Measurements from ENCODE around the gene PRR11. TPM values are rescaled to one million over a fixed set of nuclear protein-coding genes. Genes with fewer than 3 reads are reported as not detected.
A peak's percentile ranks its signal among the peaks of the same experiment; 100 is the strongest.

The PRR11 gene
- total RNA-seq, 1 donor from 2014 or later: 51.9 TPM

DNA sequence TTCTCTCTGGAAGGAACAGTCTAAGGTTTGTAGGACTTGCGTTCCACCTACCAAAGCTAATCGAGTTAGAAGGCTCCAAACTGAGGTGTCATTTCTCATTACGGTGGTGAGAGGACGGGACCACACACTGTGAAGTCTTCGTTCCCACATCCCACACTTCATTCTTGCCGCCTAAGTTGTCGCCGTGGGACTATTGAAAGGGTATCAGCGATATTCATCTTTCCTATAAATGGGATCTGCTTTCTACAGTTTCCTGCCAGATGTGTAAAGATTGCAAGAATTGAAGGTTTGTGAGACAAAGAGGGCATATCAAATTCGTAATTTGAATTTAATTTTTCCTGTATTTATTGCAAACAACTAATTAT is 48.3 kb upstream of the PRR11 start:
- H3K79me2 ChIP-seq (ENCODE audit: low read depth): peaks cover 51% of the 10 kb centered on the region
- peak overlapping the region; percentile 77 for H3K4me3 ChIP-seq
- no peak overlapping the region for H3K27ac Mint-ChIP-seq
- no peaks in the 10 kb centered on the region for H3K27me3 ChIP-seq
- DNase-seq (ENCODE audit: low spot score): no peak
- peaks cover 19% of the 10 kb centered on the region for H3K4me1 Mint-ChIP-seq
- H3F3A ChIP-seq (ENCODE audit: low read depth): peaks cover 46% of the 10 kb centered on the region
- H3K9me3 Mint-ChIP-seq: no peaks in the 10 kb centered on the region
- H3K9me3 ChIP-seq (ENCODE audit: low read depth): no peaks in the 10 kb centered on the region
- peak overlapping the region; percentile 99 for H3K4me3 Mint-ChIP-seq
- peaks cover 14% of the 10 kb centered on the region for H3K4me1 ChIP-seq
- peaks cover 5% of the 10 kb centered on the region for H3K27me3 Mint-ChIP-seq (ENCODE audit: insufficient read depth, low read depth)
- H4K20me1 ChIP-seq (ENCODE audit: low read depth): peaks cover 21% of the 10 kb centered on the region
- peak overlapping the region; percentile 61 for H3K27ac ChIP-seq
- H3K36me3 Mint-ChIP-seq: peaks cover 19% of the 10 kb centered on the region
- TF ChIP-seq, protein P1, sequence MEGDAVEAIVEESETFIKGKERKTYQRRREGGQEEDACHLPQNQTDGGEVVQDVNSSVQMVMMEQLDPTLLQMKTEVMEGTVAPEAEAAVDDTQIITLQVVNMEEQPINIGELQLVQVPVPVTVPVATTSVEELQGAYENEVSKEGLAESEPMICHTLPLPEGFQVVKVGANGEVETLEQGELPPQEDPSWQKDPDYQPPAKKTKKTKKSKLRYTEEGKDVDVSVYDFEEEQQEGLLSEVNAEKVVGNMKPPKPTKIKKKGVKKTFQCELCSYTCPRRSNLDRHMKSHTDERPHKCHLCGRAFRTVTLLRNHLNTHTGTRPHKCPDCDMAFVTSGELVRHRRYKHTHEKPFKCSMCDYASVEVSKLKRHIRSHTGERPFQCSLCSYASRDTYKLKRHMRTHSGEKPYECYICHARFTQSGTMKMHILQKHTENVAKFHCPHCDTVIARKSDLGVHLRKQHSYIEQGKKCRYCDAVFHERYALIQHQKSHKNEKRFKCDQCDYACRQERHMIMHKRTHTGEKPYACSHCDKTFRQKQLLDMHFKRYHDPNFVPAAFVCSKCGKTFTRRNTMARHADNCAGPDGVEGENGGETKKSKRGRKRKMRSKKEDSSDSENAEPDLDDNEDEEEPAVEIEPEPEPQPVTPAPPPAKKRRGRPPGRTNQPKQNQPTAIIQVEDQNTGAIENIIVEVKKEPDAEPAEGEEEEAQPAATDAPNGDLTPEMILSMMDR (IDR thresholded peaks at IDR 0.05): no peak
- no peak for TF ChIP-seq EZH2phosphoT487 (IDR thresholded peaks at IDR 0.05)
- no peak for TF ChIP-seq EZH2 (IDR thresholded peaks at IDR 0.05)
- H3K36me3 ChIP-seq: peaks cover 19% of the 10 kb centered on the region
- H3K4me2 ChIP-seq: peak overlapping the region; percentile 98
- H2AFZ ChIP-seq (replicated peaks): no peak overlapping the region
- H3K9ac ChIP-seq: peak overlapping the region; percentile 12

DNA sequence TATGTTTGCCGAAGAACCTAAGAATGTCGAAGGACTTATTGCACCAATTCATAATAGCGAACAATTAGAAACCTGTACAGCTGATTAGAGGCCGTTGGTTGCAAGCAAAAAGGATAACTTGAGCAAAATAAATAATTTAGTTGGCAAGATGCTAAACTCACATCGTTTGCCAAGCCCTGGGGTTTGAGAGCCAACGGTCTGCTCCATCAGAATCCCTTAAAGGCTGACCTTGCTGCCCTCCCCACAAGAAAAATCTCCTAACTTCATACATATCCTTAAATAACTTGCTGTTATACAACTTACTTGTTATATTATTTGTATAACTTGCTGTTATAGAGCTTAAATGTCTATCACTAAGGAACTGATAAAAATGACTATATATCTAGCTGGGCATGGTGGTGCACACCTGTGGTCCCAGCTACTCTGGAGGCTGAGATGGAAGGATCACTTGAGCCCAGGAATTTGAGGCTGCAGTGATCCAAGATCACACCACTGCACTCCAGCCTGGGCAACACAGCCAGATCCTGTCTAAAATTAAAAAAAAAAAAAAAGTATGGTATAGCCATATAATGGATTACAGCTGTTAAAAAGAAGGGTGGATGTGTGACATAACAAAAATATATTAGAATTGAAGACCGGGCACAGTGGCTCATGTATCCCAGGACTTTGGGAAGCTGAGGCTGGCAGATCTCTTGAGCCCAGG is 47.0 kb upstream of the PRR11 start:
- Histone ChIP-seq H3K27me3 (no peaks in the 10 kb centered on the region), H3K4me1 (peaks cover 14% of the 10 kb centered on the region), H4K20me1 (ENCODE audit: low read depth) (peaks cover 24% of the 10 kb centered on the region), H3K79me2 (ENCODE audit: low read depth) (peaks cover 52% of the 10 kb centered on the region), H3K27ac (no peak overlapping the region), H2AFZ (replicated peaks) (no peak overlapping the region), H3K9ac (no peak overlapping the region), H3F3A (ENCODE audit: low read depth) (peaks cover 49% of the 10 kb centered on the region), H3K36me3 (peaks cover 22% of the 10 kb centered on the region), H3K4me2 (no peak overlapping the region), H3K9me3 (ENCODE audit: low read depth) (no peaks in the 10 kb centered on the region), H3K4me3 (no peak overlapping the region)
- DNase-seq (ENCODE audit: low spot score): peak; percentile 2
- no peak overlapping the region for H3K27ac Mint-ChIP-seq
- H3K9me3 Mint-ChIP-seq: no peaks in the 10 kb centered on the region
- H3K4me1 Mint-ChIP-seq: peaks cover 19% of the 10 kb centered on the region
- H3K36me3 Mint-ChIP-seq: peaks cover 19% of the 10 kb centered on the region
- H3K4me3 Mint-ChIP-seq: peak overlapping the region; percentile 48
- peaks cover 5% of the 10 kb centered on the region for H3K27me3 Mint-ChIP-seq (ENCODE audit: insufficient read depth, low read depth)
- TF ChIP-seq, protein P1 (IDR thresholded peaks at IDR 0.05): no peak
- TF ChIP-seq EZH2 (IDR thresholded peaks at IDR 0.05) (no peak), EZH2phosphoT487 (IDR thresholded peaks at IDR 0.05) (no peak)

DNA sequence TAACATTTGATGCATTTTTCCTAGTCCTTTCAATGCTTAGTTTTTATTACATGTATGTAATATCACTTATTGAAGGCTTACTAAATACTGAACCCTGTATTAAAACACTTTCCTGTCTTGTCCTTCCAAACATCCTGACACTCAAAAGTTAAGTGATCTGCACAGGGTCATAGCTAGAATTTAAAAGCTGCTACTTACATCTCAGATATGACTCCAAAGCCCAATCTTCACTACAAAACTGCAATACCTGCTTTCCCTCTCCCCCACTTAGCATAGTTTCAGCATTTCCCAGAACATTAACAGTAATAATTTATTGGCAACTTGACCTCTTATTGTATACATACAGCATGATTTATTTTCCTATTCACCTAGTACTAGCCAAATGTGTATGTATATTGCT is 44.6 kb upstream of the PRR11 start:
- TF ChIP-seq, protein P1 (IDR thresholded peaks at IDR 0.05): no peak
- TF ChIP-seq EZH2 (IDR thresholded peaks at IDR 0.05): no peak
- TF ChIP-seq EZH2phosphoT487 (IDR thresholded peaks at IDR 0.05): no peak
- Histone ChIP-seq H3K9ac (no peak overlapping the region), H3K4me2 (no peak overlapping the region), H3K79me2 (ENCODE audit: low read depth) (peaks cover 52% of the 10 kb centered on the region), H4K20me1 (ENCODE audit: low read depth) (peaks cover 25% of the 10 kb centered on the region), H3K27me3 (no peaks in the 10 kb centered on the region), H3K27ac (no peak overlapping the region), H2AFZ (replicated peaks) (no peak overlapping the region), H3K36me3 (peaks cover 30% of the 10 kb centered on the region), H3K4me3 (no peak overlapping the region), H3K4me1 (no peaks in the 10 kb centered on the region), H3F3A (ENCODE audit: low read depth) (peaks cover 45% of the 10 kb centered on the region), H3K9me3 (ENCODE audit: low read depth) (no peaks in the 10 kb centered on the region)
- DNase-seq (ENCODE audit: low spot score): no peak
- H3K4me1 Mint-ChIP-seq: peaks cover 6% of the 10 kb centered on the region
- no peaks in the 10 kb centered on the region for H3K9me3 Mint-ChIP-seq
- no peak overlapping the region for H3K4me3 Mint-ChIP-seq
- no peak overlapping the region for H3K27ac Mint-ChIP-seq
- peaks cover 5% of the 10 kb centered on the region for H3K27me3 Mint-ChIP-seq (ENCODE audit: insufficient read depth, low read depth)
- peaks cover 28% of the 10 kb centered on the region for H3K36me3 Mint-ChIP-seq
